ENCODE measurements around the gene DCC. TPM values are rescaled to one million over a fixed set of nuclear protein-coding genes. Genes with fewer than 3 reads are reported as not detected.

The DCC gene
- total and polyA plus RNA-seq, 9 of the 15 experiments (the other 6 are each of a cell fraction or from before 2014, with no cell fraction given) = not detected

- no peak for ATAC-seq
- TF ChIP-seq PREB (CRISPR knock-in tag; IDR thresholded peaks at IDR 0.05) = no peak
- TF ChIP-seq SRF (CRISPR knock-in tag; IDR thresholded peaks at IDR 0.05) = no peak
- TF ChIP-seq FOXJ3 (CRISPR knock-in tag; IDR thresholded peaks at IDR 0.05) = no peak
- TF ChIP-seq ZNF263 (CRISPR knock-in tag; IDR thresholded peaks at IDR 0.05; ENCODE audit: borderline replicate concordance) = no peak
- no peak for TF ChIP-seq MEIS2 (IDR thresholded peaks at IDR 0.05; ENCODE audit: partially characterized antibody)
- TF ChIP-seq POLR3G (IDR thresholded peaks at IDR 0.05; ENCODE audit: extremely low read depth, insufficient read length, insufficient replicate concordance) = no peak
- TF ChIP-seq ZNF668 (CRISPR knock-in tag; IDR thresholded peaks at IDR 0.05) = no peak
- no peak for TF ChIP-seq MTA3 (IDR thresholded peaks at IDR 0.05; ENCODE audit: borderline replicate concordance)
- no peak for TF ChIP-seq CHD1 (IDR thresholded peaks at IDR 0.05; ENCODE audit: low read length)
- TF ChIP-seq CREB3L1 (IDR thresholded peaks at IDR 0.05; ENCODE audit: borderline replicate concordance, low read depth) = no peak
- TF ChIP-seq FOXA1 (IDR thresholded peaks at IDR 0.05; ENCODE audit: borderline replicate concordance) = no peak
- TF ChIP-seq HMG20A (CRISPR knock-in tag; conservative IDR thresholded peaks at IDR 0.05) = no peak
- no peak for TF ChIP-seq FUS (optimal IDR thresholded peaks at IDR 0.05; ENCODE audit: low read depth, low read length)
- TF ChIP-seq, protein P1, sequence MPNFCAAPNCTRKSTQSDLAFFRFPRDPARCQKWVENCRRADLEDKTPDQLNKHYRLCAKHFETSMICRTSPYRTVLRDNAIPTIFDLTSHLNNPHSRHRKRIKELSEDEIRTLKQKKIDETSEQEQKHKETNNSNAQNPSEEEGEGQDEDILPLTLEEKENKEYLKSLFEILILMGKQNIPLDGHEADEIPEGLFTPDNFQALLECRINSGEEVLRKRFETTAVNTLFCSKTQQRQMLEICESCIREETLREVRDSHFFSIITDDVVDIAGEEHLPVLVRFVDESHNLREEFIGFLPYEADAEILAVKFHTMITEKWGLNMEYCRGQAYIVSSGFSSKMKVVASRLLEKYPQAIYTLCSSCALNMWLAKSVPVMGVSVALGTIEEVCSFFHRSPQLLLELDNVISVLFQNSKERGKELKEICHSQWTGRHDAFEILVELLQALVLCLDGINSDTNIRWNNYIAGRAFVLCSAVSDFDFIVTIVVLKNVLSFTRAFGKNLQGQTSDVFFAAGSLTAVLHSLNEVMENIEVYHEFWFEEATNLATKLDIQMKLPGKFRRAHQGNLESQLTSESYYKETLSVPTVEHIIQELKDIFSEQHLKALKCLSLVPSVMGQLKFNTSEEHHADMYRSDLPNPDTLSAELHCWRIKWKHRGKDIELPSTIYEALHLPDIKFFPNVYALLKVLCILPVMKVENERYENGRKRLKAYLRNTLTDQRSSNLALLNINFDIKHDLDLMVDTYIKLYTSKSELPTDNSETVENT (CRISPR knock-in tag; IDR thresholded peaks at IDR 0.05) = no peak
- no peak for TF ChIP-seq GTF3C2 (IDR thresholded peaks at IDR 0.05; ENCODE audit: borderline replicate concordance, extremely low read depth, insufficient read length)
These were observed 69.7 kb downstream of the DCC start for GRCh38 chr18:52409727-52410126.

More at GRCh38 chr18:52409727-52410126, 69.7 kb downstream of the DCC start:
- in situ Hi-C loops (cut with MboI) = no loop called here
- Histone ChIP-seq H3K4me2 (ENCODE audit: insufficient read depth, low read length) (no peak overlapping the region), H4K20me1 (replicated peaks; ENCODE audit: control insufficient read depth, insufficient read depth, low read length) (no peaks in the 10 kb centered on the region), H3K4me1 (replicated peaks in 1 of 2; ENCODE audit: control insufficient read depth in 2 of 2, insufficient read depth in 2 of 2, low read length in 2 of 2) (no peaks in the 10 kb centered on the region), H3K9ac (ENCODE audit: insufficient read depth in 1 of 2, low read depth in 2 of 2, low read length in 2 of 2) (no peak overlapping the region), H3K9me1 (ENCODE audit: control insufficient read depth, insufficient read depth, low read length) (no peaks in the 10 kb centered on the region), H3K27ac (ENCODE audit: extremely low read depth, low read depth, low read length) (no peak overlapping the region), H2AFZ (ENCODE audit: low read depth, low read length) (no peak overlapping the region), H3K79me2 (ENCODE audit: control insufficient read depth, insufficient read depth, low read length) (no peaks in the 10 kb centered on the region), H3K36me3 (ENCODE audit: control insufficient read depth, insufficient read depth, low read length) (no peaks in the 10 kb centered on the region), H3K9me3 (replicated peaks; ENCODE audit: control insufficient read depth, insufficient read depth, low read depth, low read length) (no peaks in the 10 kb centered on the region), H3K27me3 (ENCODE audit: control insufficient read depth in 2 of 2, insufficient read depth in 2 of 2, low read length in 2 of 2) (no peaks in the 10 kb centered on the region), H3K4me3 (no peak overlapping the region)
- no peak for DNase-seq (ENCODE audit: extremely low read depth in 1 of 4, low spot score in 3 of 4)
- no CpG with 5 or more reads among the region's 1 CpG for WGBS (ENCODE audit: insufficient coverage, low coverage, missing lambda C conversion rate)
- intact Hi-C loops (cut with micrococcal nuclease) = no loop called here
- no TSS peak for BruUV-seq (replicated peaks)
- ChIA-PET POLR2A (no interaction called here), CTCF (ENCODE audit: low intra/inter-chr PET ratio) (no interaction called here)
- no peak for FAIRE-seq

Measured in K562 (cell line).